Thoracic aorta (tissue), 2 donors: ENCODE results near the gene HDAC6. TPM values are rescaled to one million over a fixed set of nuclear protein-coding genes. Genes with fewer than 3 reads are reported as not detected.

Experiments
- ATAC-seq: fragments of 150-250 bp; one replicate; pipeline ENCODE4 v1.8.0; 2017; ENCODE audit warnings: low read depth; ENCODE audit not compliant: insufficient number of reproducible peaks, low FRiP score
- DNase-seq: peaks from one replicate; pipeline ENCODE4 v3.0.0-alpha.2; 2020; ENCODE audit warnings: low spot score
- H3K27ac ChIP-seq, 2 donors: fragments of 200-600 bp; sonication (generic); 1 replicate in 1 of 2; 2 replicates in 1 of 2; pipeline ENCODE4 v1.5.1; 2016; ENCODE audit warnings: mild to moderate bottlenecking in 2 of 2, moderate library complexity in 2 of 2
- H3K27me3 ChIP-seq: fragments of 200-600 bp; sonication (generic); replicated peaks from 2 replicates; pipeline ENCODE4 v1.6.0; 2016; ENCODE audit warnings: mild to moderate bottlenecking; ENCODE audit not compliant: insufficient read depth
- H3K36me3 ChIP-seq: fragments of 200-600 bp; sonication (generic); one replicate; pipeline ENCODE4 v1.5.1; 2016
- H3K4me1 ChIP-seq, 2 donors: fragments of 200-600 bp; sonication (generic); 1 replicate in 1 of 2; 2 replicates in 1 of 2; pipeline versions ENCODE4 v1.5.1 to v1.6.0; 2016; ENCODE audit warnings: low read depth in 2 of 2, mild to moderate bottlenecking in 1 of 2; ENCODE audit not compliant: control insufficient read depth in 1 of 2
- H3K4me3 ChIP-seq: fragments of 200-600 bp; sonication (generic); 2 replicates; pipeline ENCODE4 v1.5.1; 2016; ENCODE audit warnings: mild to moderate bottlenecking
- H3K9me3 ChIP-seq: fragments of 200-600 bp; sonication (generic); 2 replicates; pipeline ENCODE4 v1.5.1; 2016
- CTCF ChIP-seq: fragments of 200-600 bp; sonication (generic); IDR thresholded peaks from one replicate; pipeline ENCODE4 v1.5.1; 2019; ENCODE audit warnings: antibody characterized with exemption
- total RNA-seq, 2 donors: library from RNA; depleted of rRNA; stranded (reverse); fragments of >200 nt; gene quantifications; one replicate each; pipeline versions ENCODE4 v1.1.0 to v1.2.3, GENCODE V29; 2016

HDAC6 gene
- 100 to 1,000 TPM; 123 to 125 TPM for total RNA-seq

DNA sequence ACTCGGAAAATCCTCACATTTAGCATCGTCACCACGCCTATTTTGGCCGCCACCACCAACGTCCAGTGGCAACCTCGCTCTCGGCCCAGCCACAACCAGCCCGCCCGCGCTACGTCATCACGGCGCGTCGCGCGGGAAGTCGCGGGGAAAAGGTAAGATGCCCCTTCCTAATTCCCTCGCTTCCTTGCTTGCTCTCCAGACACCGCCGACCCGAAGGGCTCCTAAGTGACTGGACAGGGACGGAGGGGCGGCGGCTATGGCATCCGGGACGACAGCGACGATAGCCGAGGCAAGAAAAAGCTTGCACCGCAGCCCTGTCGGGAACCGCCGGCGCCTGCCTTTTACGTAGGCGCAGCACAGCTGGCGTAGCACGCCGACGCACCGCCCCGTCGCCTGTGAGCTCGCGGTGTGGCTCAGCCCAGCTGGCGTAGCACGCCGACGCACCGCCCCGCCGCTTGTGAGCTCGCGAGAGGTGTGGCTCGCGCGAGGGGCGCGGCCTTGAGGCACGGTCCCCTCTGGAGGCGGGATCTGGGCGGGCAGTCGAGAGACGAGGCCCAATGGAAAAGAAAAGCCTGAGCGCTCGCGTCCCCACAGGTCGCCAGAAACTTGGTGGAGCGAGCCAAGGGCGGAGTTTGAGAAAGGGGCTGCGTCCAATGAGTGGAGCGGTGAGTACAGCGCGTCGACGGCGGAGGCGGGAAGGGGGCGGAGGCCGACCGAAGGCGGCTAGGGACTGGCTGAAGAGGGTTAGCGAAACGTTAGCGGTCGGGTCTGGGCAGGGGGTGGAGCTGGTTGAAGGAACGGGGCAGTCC lies at the start of gene HDAC6:
HDAC6 (plus strand) TSS at position 788 of the 809 bp plus-strand sequence. CDS start 626 bp downstream, outside the sequence.
- no peak for TF ChIP-seq CTCF
- no peaks in the 10 kb centered on the region for H3K27me3 ChIP-seq
- no peaks in the 10 kb centered on the region for H3K4me1 ChIP-seq
- peak within 1 kb of the TSS; percentile 96 for H3K27ac ChIP-seq
- ATAC-seq (peak; percentile 91), DNase-seq (peak; percentile 82)
- H3K36me3 ChIP-seq = no peaks in the 10 kb centered on the region
- H3K9me3 ChIP-seq = no peaks in the 10 kb centered on the region
- H3K4me3 ChIP-seq = peak within 1 kb of the TSS; percentile 81

- ATAC-seq = no peak
Observed at GRCh38 chrX:48752498-48752897, 49.4 kb upstream of the HDAC6 start.

GRCh38 chrX:48753708-48754228 lies 48.1 kb upstream of the HDAC6 start:
- ATAC-seq (no peak), DNase-seq (no peak)
- H3K9me3 ChIP-seq = no peaks in the 10 kb centered on the region
- no peaks in the 10 kb centered on the region for H3K4me1 ChIP-seq
- no peaks in the 10 kb centered on the region for H3K36me3 ChIP-seq
- no peak for TF ChIP-seq CTCF
- H3K27me3 ChIP-seq = no peaks in the 10 kb centered on the region
- no peak overlapping the region for H3K27ac ChIP-seq
- H3K4me3 ChIP-seq = no peak overlapping the region

More at GRCh38 chrX:48752498-48752897, 49.4 kb upstream of the HDAC6 start:
- no peak for DNase-seq
- Histone ChIP-seq H3K27me3 (no peaks in the 10 kb centered on the region), H3K4me1 (no peaks in the 10 kb centered on the region), H3K4me3 (no peak overlapping the region), H3K27ac (no peak overlapping the region), H3K9me3 (no peaks in the 10 kb centered on the region), H3K36me3 (no peaks in the 10 kb centered on the region)
- no peak for TF ChIP-seq CTCF

GRCh38 chrX:48754238-48754637 lies 47.6 kb upstream of the HDAC6 start:
- DNase-seq (no peak), ATAC-seq (no peak)
- TF ChIP-seq CTCF = no peak
- Histone ChIP-seq H3K27me3 (no peaks in the 10 kb centered on the region), H3K36me3 (no peaks in the 10 kb centered on the region), H3K4me1 (no peaks in the 10 kb centered on the region), H3K4me3 (no peak overlapping the region), H3K9me3 (no peaks in the 10 kb centered on the region), H3K27ac (no peak overlapping the region)

- no peak for ATAC-seq
- no peak within 1 kb of the TSS for H3K27ac ChIP-seq
- no peaks in the 10 kb centered on the region for H3K4me1 ChIP-seq
- H3K27me3 ChIP-seq = no peaks in the 10 kb centered on the region
- no peaks in the 10 kb centered on the region for H3K36me3 ChIP-seq
- DNase-seq = no peak
- H3K4me3 ChIP-seq = no peak within 1 kb of the TSS
- no peak for TF ChIP-seq CTCF
- no peaks in the 10 kb centered on the region for H3K9me3 ChIP-seq
Observed at GRCh38 chrX:48761674-48762471, 40.0 kb upstream of the HDAC6 start, which contains the start of gene GLOD5. Gene GLOD5 (plus strand): TSS chrX:48761747. CDS start chrX:48761791, 44 bp downstream.
